LHCN-M2 (cell line): ENCODE measurements around the gene IFNAR2. TPM values are rescaled to one million over a fixed set of nuclear protein-coding genes. Genes with fewer than 3 reads are reported as not detected.
"Not testable (repeated sequence)": the region's sequence is repeated elsewhere in the genome, so short reads cannot be mapped to it uniquely, and the experiment has no call there.

Experiments
- DNase-seq: peaks from one replicate; pipeline ENCODE4 v3.0.0-alpha.2; 2012; ENCODE audit warnings: low read depth
- total RNA-seq: library from RNA; depleted of rRNA; stranded (reverse); fragments of >200 nt; gene quantifications from 2 replicates; pipeline ENCODE4 v1.2.3, GENCODE V29; 2014

IFNAR2 gene
- total RNA-seq, 1 experiment from 2014 or later: 5.8 TPM

- DNase-seq: no peak
Measured at GRCh38 chr21:33244082-33244778, 14.5 kb downstream of the IFNAR2 start.

GRCh38 chr21:33244779-33245105 lies 15.0 kb downstream of the IFNAR2 start:
- no peak for DNase-seq

- no peak for DNase-seq
Measured at GRCh38 chr21:33245289-33245918, 15.7 kb downstream of the IFNAR2 start.

- no peak for DNase-seq
Measured at GRCh38 chr21:33246506-33246905, 16.8 kb downstream of the IFNAR2 start.

GRCh38 chr21:33246963-33247362 lies 17.2 kb downstream of the IFNAR2 start:
- no peak for DNase-seq

- DNase-seq: no peak
Measured at GRCh38 chr21:33247599-33247998, 17.9 kb downstream of the IFNAR2 start.

- no peak for DNase-seq
Measured at GRCh38 chr21:33249331-33250002, 19.7 kb downstream of the IFNAR2 start.

GRCh38 chr21:33251119-33251518 lies 21.4 kb downstream of the IFNAR2 start:
- no peak for DNase-seq

GRCh38 chr21:33253382-33253781 lies 23.6 kb downstream of the IFNAR2 start:
- not testable (repeated sequence) for DNase-seq

GRCh38 chr21:33254766-33255165 lies 25.0 kb downstream of the IFNAR2 start:
- no peak for DNase-seq

- no peak for DNase-seq
Measured at GRCh38 chr21:33255404-33255803, 25.7 kb downstream of the IFNAR2 start.

- no peak for DNase-seq
Measured at GRCh38 chr21:33256019-33256418, 26.3 kb downstream of the IFNAR2 start.

GRCh38 chr21:33257094-33257803 lies 27.5 kb downstream of the IFNAR2 start:
- DNase-seq: no peak

- no peak for DNase-seq
Measured at GRCh38 chr21:33258475-33258874, 28.7 kb downstream of the IFNAR2 start.

GRCh38 chr21:33259428-33259827 lies 29.7 kb downstream of the IFNAR2 start:
- DNase-seq: peak; percentile 26

GRCh38 chr21:33259995-33260394 lies 30.3 kb downstream of the IFNAR2 start:
- no peak for DNase-seq

- DNase-seq: peak; percentile 70
Measured at GRCh38 chr21:33261635-33262034, 31.9 kb downstream of the IFNAR2 start.

GRCh38 chr21:33262921-33263320 lies 33.2 kb downstream of the IFNAR2 start:
- DNase-seq: no peak

- no peak for DNase-seq
Measured at GRCh38 chr21:33264561-33264960, 34.8 kb downstream of the IFNAR2 start.

GRCh38 chr21:33265664-33266049 lies 35.9 kb downstream of the IFNAR2 start:
- no peak for DNase-seq

GRCh38 chr21:33266050-33266788 lies 36.5 kb downstream of the IFNAR2 start, which contains the start of gene IL10RB:
Gene IL10RB (plus strand): TSS chr21:33266367. CDS start chr21:33266466, 99 bp downstream.
- peak; percentile 43 for DNase-seq

GRCh38 chr21:33266789-33267135 lies 37.0 kb downstream of the IFNAR2 start:
- no peak for DNase-seq
